ENCODE data around the gene TSPAN17.
A peak's percentile ranks its signal among the peaks of the same experiment; 100 is the strongest.

The TSPAN17 gene

DNA sequence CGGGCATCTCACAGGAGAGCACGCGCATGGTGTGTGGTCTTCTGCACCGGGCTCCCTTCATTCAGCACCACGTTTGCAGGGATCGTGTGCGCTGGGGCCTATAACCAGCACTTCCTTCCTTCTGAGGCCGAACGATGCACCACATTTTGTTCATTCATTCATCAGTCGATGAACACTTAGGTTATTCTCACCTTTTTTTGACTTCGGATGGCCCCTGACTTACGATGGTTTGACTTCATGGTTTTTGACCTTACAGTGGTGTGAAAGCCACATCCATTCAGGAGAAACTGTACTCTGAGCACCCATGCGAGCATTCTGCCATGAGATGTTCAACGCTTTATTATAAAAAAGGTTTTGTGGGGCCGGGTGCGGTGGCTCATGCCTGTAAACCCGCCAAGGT is 27.5 kb downstream of the TSPAN17 start:
- TF ChIP-seq, protein P1, sequence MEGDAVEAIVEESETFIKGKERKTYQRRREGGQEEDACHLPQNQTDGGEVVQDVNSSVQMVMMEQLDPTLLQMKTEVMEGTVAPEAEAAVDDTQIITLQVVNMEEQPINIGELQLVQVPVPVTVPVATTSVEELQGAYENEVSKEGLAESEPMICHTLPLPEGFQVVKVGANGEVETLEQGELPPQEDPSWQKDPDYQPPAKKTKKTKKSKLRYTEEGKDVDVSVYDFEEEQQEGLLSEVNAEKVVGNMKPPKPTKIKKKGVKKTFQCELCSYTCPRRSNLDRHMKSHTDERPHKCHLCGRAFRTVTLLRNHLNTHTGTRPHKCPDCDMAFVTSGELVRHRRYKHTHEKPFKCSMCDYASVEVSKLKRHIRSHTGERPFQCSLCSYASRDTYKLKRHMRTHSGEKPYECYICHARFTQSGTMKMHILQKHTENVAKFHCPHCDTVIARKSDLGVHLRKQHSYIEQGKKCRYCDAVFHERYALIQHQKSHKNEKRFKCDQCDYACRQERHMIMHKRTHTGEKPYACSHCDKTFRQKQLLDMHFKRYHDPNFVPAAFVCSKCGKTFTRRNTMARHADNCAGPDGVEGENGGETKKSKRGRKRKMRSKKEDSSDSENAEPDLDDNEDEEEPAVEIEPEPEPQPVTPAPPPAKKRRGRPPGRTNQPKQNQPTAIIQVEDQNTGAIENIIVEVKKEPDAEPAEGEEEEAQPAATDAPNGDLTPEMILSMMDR (IDR thresholded peaks at IDR 0.05; ENCODE audit: control extremely low read depth, extremely low read depth, low read depth, missing control alignments): no peak
- ChIA-PET POLR2A (no interaction called here), CTCF (interaction anchor here (15.2 kb wide), 1 partner anchor 15 kb away, joined by 158 read pairs; no protein-coding TSS in a partner anchor)
- no peak for DNase-seq (ENCODE audit: extremely low spot score)

DNA sequence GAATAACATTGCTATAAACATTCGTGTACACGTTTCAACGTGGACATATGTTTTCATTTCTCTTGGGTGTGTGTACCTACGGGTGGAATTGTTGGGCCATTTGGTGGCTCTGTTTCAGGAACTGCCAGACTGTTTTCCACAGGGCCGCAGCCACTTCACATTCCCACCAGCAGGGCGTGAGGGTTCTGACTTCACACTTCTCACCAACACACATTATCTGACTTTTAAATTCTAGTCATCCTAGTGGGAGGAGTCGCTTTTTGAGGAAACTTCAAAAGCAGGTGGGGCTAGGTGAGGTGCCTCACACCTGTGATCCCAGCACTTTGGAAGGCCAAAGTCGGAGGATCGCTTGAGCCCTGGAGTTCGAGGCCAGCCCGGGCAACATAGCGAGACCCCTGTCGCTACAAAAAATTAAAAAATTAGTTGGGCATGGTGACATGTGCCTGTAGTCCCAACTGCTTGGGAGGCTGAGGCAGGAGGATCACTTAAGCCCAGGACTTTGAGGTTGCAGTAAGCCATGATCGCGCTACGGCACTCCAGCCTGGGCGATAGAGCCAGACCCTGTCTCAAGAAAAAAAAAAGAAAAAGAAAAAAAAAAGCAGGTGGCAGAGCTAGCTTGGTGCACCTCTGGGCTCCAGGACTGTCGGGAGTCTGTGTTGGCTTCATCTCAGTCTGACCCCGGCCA is 28.5 kb downstream of the TSPAN17 start:
- no peak for DNase-seq (ENCODE audit: extremely low spot score)
- POLR2A ChIA-PET: no interaction called here
- TF ChIP-seq, protein P1 (IDR thresholded peaks at IDR 0.05; ENCODE audit: control extremely low read depth, extremely low read depth, low read depth, missing control alignments): no peak
- CTCF ChIA-PET: interaction anchor here (0.8 to 15.2 kb wide), 3 partner anchors 11 to 20 kb away, joined by 3 to 158 read pairs (median 7); no protein-coding TSS in a partner anchor

DNA sequence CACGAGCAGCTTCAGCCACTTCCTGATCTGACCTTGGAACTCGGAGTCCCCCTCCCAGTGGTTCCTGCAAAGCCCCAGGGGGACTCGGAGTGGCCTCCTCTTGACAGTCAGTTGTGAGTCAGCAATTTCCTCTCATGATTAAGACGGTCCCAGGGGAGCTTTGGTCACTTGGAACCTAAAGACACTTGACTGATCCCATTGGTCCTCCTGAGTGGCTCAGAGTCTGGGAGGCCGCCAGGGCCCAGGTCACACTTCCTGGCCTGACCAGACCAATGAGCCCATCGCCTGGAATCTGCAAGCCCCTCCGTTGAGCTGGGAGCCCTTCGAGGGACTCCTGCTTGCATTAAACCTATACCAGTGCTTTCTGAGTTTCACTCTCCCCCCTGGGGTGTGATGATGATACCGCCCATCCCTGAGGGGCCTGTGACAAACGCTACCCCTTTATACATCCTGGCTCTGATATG is 29.1 kb downstream of the TSPAN17 start:
- CTCF ChIA-PET: interaction anchor here (0.8 to 15.2 kb wide), 3 partner anchors 11 to 20 kb away, joined by 3 to 158 read pairs (median 7); no protein-coding TSS in a partner anchor
- TF ChIP-seq, protein P1 (IDR thresholded peaks at IDR 0.05; ENCODE audit: control extremely low read depth, extremely low read depth, low read depth, missing control alignments): no peak
- DNase-seq (ENCODE audit: extremely low spot score): peak; percentile 60
- POLR2A ChIA-PET: no interaction called here

DNA sequence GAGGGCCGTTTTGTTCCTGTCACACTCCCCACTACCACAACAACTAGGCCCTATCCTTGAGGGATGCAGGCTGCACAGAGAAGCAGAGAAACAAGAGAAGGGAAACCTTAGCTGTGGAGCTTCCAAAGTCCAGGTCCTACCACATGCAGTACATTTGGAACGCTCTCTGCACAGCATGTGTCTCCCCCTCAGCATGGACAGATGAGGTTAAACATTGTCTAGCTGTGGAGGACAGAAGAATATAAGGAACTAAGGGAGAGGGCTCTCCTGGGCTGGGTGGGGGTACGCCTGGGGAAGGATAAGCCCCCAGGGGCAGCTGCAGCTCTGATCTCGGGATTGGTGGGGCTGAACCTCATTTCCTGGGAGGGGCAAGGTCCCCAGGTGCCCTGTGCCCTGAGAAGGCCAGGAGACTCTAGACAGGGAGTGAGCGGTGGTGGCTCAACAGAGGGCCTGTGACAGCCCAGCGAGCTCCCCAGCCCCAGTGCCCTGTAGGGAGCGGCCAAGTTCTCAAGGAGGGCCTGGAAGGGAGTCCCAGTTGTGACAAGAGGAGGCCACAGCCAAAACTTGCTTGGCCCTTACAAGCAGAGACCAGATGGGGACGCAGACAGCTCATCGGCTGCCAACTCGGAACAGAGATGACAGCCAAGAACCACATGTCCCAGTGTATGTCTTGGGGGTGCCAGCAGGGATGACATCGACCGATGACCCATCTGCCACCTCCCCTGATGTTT is 30.1 kb downstream of the TSPAN17 start:
- DNase-seq (ENCODE audit: extremely low spot score): no peak
- ChIA-PET POLR2A (no interaction called here), CTCF (interaction anchor here (2.9 to 15.2 kb wide), 2 partner anchors 10 to 18 kb away, joined by 7 to 158 read pairs; no protein-coding TSS in a partner anchor)
- TF ChIP-seq, protein P1 (IDR thresholded peaks at IDR 0.05; ENCODE audit: control extremely low read depth, extremely low read depth, low read depth, missing control alignments): no peak

DNA sequence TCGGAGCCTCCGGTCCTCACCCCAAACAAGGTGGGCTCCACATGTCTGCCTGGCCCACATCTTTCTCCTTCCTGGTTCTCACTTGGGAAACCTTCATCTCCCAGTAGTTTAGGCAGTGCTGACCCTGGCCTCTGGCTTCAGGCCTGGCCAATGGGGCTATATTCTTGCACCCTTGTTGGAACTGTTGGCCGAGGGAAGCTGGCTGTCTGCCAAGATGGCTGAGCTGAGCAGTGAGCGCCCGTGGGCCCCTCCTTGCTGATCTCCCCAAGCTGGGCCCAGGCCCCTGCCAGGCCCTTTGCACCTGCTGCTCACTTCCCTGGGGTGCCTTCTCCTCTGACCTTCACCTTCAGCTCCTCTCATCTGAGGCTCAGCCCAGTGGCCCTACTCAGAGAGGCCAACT is 31.3 kb downstream of the TSPAN17 start:
- CTCF ChIA-PET: interaction anchor here (2.9 to 15.2 kb wide), 2 partner anchors 9 to 19 kb away, joined by 7 to 158 read pairs; no protein-coding TSS in a partner anchor
- POLR2A ChIA-PET: no interaction called here
- no peak for DNase-seq (ENCODE audit: extremely low spot score)
- TF ChIP-seq, protein P1 (IDR thresholded peaks at IDR 0.05; ENCODE audit: control extremely low read depth, extremely low read depth, low read depth, missing control alignments): no peak

DNA sequence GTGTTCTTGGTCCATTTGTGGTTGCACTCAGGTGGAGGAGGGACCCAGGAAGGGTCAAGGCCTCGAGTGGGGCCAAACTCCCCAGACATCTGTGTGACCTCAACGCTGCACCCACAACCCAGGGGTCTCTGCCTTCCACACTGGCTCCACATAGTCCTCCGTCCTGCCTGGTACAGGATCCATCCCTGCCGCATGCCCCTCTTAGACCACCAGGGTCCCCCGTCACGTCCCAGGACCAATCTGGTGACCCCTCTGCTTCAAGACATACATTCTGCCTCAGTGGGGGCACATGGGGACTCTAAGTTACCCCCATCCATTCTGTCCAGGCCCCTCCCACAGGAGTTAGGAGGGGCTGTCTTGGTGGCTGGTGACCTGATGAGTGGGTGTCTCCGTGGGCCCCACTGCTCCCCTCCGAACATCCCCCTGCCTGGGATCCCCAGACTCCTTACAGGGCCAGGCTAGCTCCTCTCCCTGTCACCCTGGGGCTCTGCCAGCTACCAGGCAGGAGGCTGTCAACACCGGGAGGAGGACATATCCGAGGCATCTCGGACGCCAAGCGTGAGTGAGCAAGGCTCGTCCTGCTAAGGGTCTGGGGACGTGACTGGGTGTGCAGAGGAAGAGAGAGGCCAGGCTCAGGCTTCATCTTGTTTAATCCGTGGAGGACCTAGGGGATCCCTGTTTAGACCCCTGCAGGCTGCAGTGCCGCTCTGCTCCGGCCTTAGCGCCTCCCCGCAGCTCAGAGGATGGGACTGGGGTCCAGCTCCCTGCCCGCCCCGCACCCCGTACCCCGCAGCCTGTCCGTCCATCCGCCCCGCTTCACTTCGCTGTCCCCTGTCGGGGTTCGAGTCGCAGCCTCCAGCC is 32.3 kb downstream of the TSPAN17 start:
- no peak for DNase-seq (ENCODE audit: extremely low spot score)
- POLR2A ChIA-PET: no interaction called here
- TF ChIP-seq, protein P1 (IDR thresholded peaks at IDR 0.05; ENCODE audit: control extremely low read depth, extremely low read depth, low read depth, missing control alignments): no peak
- CTCF ChIA-PET: interaction anchor here (1.1 to 15.2 kb wide), 3 partner anchors 14 to 20 kb away, joined by 3 to 158 read pairs (median 4); no protein-coding TSS in a partner anchor
